ENCODE data around the gene PLEKHN1.
"Not testable (repeated sequence)": the region's sequence is repeated elsewhere in the genome, so short reads cannot be mapped to it uniquely, and the experiment has no call there.

The PLEKHN1 gene

GRCh38 chr1:944341-945325 is 21.6 kb upstream of the PLEKHN1 start:
- no peak for DNase-seq

DNA sequence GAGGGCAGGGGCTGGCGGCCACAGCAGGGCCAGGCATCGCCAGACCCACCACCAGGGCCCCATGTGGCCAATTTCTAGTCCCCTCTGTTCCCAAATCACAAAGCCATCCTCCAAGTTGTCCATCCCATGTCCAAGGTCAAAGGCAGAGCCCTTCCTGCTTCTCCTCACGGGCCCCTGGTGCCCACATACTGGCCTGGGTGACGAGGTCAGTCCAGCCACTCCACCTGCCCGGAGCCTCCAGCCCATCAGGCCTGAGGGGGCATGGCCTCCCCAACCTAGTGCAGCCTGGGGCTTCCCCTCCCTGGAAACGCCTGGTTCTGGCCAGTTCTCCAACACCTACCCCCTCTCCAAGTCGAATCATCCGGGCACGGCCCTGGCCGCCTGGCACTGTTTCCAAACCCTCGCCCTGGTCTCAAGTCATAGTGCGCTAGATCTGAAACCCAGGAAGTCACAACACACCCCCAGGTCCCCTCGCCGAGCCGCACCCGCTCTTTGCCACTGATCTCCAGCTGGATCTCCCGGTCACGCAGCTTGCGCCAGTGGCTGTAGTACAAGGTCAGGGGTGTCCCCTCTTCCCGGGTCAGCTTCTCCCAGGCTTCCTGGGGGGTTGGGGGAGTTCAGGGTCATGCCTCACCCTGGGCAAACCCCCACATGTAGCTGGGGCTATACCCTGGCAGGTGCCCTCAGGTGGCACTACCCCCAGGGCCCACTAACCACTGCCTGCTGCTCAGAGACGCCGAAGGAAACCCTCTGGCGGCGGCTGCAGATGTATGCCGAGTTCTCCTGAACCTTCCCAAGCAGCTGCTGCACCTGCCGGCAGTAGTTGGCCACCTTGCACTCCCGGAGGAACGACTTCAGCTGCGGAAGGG is 20.4 kb upstream of the PLEKHN1 start:
- no peak for DNase-seq

GRCh38 chr1:946811-947210 is 19.5 kb upstream of the PLEKHN1 start:
- not testable (repeated sequence) for DNase-seq

- DNase-seq, result no peak
Measured at GRCh38 chr1:947958-948357, 18.3 kb upstream of the PLEKHN1 start.

- DNase-seq, result no peak
Measured at GRCh38 chr1:950268-950667, 16.0 kb upstream of the PLEKHN1 start.

DNA sequence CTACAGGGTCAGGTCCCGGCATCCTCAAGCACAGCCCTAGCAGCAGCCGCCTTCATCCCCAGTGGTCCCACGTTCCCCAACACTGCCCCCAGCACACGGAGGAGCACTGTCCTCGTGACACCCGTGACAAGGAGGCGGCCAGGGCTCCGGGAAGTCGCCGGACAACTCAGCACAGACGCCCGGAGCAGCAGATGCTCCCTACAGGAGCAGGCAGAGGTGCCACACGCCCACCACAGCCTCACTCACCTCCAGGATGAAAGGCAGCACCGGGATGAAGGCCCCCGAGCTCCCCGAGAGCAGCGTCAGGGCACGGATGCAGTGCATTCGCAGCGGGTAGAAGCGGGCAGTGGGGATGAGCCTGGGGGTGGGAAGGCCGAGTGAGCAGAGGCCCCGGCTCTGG is 15.4 kb upstream of the PLEKHN1 start:
- no peak for DNase-seq

DNA sequence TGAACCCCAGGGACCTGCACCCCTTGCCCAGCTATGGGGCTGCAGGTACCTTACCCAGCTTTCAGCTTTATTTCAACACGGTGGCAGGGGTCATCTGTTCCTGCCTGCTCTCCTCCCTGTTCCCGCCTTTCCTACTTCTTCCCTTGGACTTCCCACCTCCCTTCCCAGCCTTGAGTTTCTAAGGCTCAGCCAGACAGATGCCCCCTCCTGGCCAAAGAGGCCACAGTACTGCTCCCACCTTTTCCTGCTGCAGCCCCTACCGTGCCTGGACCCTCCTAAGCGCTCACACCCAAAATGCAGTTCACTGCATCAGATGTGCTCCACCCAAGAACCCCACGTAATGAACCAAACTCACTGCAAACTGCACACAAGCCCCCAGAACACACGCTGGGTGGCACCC is 14.9 kb upstream of the PLEKHN1 start:
- DNase-seq, result no peak

DNA sequence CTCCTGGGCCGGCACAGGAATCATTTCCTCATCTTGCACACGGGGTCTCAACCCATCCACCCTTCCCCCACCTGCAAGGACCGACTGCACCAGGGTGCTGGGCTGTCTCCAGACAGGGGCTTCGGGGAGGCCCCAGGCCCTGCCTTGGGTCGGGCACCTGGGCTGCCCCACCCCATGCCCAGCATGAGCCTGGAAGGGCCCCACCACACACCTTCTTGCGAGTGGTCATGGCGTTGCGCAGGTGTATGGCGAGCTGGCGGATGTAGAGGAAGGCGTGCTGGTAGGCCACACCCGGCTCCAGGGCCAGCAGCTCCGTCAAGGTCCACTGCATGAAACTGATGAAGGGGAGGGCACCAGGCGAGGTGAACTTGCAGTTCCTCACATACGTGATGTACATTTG is 14.1 kb upstream of the PLEKHN1 start:
- DNase-seq, result no peak

DNA sequence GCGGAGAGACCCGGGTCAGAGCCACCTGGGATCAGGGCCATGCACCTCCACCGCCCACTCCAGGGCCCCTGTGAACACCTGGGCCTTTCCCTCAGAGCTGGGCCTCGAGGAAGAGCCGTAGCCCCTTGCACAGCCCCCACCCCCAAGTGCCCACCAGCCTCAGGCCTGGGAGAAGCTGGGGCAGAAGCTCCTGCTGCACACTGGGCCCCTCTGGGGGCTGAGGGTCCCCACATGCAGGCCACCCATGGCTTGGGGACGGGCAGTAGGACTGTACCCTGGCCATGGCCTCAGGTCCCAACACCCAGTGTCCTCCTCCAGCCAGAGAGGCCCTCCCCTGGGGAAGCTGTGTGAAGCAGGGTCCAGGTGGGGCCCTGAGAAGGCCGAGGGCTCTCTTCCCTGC is 13.7 kb upstream of the PLEKHN1 start:
- no peak for DNase-seq

GRCh38 chr1:953524-954320 is 12.6 kb upstream of the PLEKHN1 start:
- no peak for DNase-seq

DNA sequence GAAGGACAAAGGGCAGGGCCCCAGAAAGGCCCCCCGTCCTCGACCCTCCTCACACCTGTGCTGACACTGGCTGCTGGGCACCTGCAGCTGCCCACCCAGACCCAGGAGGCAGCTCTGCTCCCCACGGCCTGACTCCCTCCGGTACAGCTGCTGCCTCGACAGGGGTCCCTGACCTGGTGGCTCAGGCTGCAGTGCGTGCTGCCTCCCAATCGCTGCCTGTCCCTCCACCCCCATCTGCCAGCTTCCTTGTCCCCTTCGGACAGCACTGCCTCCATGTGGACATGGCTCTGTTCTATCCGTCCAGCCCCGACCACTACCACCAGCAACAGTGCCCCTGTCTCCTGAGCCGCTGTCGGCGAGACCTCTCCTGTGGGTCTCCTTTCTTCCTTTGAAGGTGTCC is 11.4 kb upstream of the PLEKHN1 start:
- DNase-seq, result no peak

DNA sequence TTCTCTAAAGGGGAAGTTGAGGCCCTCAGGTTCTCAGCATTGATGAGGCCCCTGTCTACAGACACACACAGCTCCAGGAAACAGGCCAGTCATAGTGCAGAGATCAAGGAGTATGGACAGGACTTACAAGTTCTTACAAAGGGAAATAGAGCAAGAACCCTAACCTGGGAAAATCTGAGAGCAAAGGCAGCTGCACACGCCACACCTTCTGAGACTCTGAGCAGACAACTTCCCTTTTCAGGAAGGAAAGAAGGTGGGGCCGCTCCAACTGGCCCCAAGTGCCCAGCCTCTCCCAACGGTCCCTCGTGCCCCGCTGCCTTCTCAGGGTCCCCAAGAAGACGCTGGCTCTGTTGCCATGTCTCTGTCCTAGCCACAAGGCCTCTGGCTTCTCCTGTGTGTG is 10.8 kb upstream of the PLEKHN1 start:
- DNase-seq, result peak; percentile 23

DNA sequence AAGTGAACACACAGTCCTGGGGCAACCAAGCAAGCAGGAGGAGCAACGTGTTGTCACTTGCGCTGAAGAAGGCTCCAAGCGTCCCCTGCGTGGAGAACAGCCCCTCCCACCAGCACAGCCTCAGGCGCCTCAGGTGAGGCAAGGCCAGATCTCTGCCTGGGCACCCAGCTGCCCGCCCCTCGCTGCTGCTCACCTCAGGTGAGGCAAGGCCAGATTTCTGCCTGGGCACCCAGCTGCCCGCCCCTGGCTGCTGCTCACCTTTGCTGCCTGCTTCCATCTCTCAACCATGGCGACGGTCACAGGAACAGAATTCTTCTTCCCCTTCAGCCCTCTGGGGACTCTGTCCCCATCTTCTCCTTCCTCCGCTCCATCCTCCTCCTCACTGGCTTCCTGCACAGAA is 9.6 kb upstream of the PLEKHN1 start:
- no peak for DNase-seq

DNA sequence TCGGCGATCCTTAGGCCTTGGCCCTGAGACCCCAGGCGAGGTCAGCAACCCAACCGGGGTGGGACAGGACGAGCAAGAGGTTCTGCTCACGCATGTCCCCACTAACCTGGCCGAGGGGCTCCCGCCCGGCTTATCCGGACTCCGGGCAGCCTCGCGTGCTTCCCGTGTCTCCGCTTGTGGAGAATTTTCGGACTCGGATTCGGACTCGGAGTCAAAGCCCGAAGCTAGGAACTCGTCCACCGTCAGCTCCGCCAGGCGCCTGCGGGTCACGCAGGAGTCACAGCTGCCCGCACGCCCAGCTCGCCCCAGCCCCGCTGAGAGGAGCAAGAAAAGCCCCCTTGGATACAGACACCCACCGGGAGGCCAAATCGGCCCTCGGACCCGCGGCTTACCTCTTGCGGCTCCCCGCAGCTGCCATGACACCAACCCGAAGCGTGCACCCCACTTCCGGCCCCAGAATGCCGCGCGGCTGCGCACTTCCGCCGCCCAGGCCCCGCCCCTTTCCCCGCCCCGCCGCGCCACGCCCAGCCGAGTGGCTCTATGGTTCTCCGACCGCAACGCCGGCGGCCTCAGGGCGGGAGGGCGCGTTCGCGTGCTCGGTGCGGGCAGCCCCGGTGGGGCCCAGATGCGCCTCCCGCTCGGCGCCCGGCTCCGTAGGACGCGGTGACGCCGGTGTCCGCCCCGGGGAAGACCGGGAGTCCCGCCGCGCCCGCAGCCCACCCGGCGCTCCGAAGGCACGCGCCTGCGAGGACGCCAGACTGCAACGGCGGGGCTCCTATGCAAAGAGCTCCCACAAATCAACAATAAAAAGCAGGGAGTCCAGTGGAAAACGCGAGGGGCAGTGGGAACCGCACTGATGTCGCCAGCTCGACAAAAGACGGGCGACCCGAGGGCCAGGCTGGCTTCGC is 7.2 kb upstream of the PLEKHN1 start, which contains the start of gene NOC2L:
TSS of gene NOC2L (minus strand) at position 434 of the 908 bp plus-strand sequence. CDS start at position 418, 16 bp downstream.
- DNase-seq, result peak; percentile 92

DNA sequence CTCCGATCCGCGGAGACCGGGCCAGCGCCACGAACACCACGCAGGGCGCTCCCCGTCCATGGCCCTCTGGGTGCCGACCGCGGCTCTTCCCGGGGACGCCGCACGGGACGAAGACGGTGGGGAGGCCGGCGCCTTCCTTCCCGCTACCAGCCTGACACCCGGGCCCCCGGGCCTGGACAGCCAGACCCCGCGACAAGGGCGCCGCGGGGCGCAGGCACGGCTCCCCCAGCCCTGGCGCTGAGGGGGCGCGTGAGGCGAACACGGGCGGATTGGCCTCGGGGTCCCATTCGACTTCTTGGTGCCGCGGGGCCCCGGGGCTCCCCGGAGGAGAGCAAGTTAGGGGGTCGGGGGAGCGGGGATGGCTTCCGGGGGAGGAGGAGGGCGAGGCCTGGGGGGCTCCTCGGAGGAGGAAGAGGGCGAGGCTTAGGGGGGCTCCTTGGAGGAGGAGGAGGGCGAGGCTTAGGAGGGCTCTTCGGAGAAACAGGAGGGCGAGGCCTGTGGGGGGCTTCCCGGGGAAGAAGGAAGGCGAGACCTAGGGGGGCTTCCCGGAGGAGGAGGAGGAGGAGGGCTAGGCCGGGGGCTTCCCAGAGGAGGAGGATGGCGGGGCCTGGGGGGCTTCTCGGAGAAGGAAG is 6.4 kb upstream of the PLEKHN1 start:
- no peak for DNase-seq

- DNase-seq, result peak; percentile 83
Measured at GRCh38 chr1:960363-961131, 5.7 kb upstream of the PLEKHN1 start, which contains the start of gene KLHL17. KLHL17 (plus strand) TSS chr1:960584; CDS start chr1:960694, 110 bp downstream.

DNA sequence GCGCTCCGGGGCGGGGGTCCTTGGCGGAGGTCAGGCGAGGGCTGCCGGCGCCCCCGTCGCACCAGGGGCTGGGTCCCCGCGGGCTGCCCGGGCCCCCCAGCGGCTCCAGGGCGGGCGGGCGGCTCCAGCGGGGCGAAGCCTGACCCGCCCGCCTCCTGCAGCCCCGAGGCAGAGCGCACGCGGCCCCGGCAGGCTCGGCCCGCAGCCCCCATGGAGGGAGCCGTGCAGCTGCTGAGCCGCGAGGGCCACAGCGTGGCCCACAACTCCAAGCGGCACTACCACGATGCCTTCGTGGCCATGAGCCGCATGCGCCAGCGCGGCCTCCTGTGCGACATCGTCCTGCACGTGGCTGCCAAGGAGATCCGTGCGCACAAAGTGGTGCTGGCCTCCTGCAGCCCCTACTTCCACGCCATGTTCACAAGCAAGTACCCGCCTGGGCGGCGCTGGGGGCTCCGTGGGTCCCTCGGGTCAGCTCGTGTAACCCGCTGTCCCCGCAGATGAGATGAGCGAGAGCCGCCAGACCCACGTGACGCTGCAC is 5.1 kb upstream of the PLEKHN1 start:
- no peak for DNase-seq

- no peak for DNase-seq
Measured at GRCh38 chr1:962381-963300, 3.6 kb upstream of the PLEKHN1 start.

DNA sequence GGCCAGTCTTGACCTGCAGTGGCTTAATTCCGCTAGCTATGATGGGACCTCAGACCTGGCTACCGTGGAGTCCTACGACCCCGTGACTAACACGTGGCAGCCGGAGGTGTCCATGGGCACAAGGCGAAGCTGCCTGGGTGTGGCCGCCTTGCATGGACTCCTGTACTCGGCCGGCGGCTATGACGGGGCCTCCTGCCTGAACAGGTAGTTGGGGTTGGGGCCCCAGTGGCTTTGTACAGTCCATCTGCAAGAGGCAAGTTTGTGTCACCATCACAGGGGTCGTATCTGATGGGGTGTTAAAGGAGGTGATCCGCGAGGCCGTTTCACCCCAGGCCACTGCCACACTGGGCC is 3.0 kb upstream of the PLEKHN1 start:
- no peak for DNase-seq
